ENCODE measurements around the gene CASP8AP2. TPM values are rescaled to one million over a fixed set of nuclear protein-coding genes. Genes with fewer than 3 reads are reported as not detected.

The CASP8AP2 gene
- total and polyA plus RNA-seq, 2 experiments from 2014 or later = 8.9 to 21.6 TPM

DNA sequence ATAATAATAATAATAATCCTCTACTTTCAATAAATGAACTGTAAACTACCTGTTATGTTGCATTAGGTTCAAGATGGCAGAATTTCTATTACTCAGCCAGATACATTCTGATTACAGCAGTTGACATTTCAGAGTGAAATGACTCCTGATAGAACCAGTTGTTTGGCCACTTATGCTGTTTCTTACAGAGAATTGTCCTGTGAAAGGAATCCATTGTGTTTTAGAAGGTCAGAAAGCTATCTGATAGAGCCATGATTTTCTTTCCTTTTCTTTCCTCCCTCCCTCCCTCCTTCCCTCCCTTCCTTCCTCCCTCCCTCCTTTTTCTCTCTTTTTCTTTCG is 81.2 kb downstream of the CASP8AP2 start:
- H3K4me3 ChIP-seq = no peak overlapping the region
- H3K9me3 ChIP-seq (ENCODE audit: low read depth) = no peaks in the 10 kb centered on the region
- no peak for DNase-seq (ENCODE audit: low read depth in 1 of 2, low spot score in 1 of 2)
- TF ChIP-seq, protein P1, sequence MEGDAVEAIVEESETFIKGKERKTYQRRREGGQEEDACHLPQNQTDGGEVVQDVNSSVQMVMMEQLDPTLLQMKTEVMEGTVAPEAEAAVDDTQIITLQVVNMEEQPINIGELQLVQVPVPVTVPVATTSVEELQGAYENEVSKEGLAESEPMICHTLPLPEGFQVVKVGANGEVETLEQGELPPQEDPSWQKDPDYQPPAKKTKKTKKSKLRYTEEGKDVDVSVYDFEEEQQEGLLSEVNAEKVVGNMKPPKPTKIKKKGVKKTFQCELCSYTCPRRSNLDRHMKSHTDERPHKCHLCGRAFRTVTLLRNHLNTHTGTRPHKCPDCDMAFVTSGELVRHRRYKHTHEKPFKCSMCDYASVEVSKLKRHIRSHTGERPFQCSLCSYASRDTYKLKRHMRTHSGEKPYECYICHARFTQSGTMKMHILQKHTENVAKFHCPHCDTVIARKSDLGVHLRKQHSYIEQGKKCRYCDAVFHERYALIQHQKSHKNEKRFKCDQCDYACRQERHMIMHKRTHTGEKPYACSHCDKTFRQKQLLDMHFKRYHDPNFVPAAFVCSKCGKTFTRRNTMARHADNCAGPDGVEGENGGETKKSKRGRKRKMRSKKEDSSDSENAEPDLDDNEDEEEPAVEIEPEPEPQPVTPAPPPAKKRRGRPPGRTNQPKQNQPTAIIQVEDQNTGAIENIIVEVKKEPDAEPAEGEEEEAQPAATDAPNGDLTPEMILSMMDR (IDR thresholded peaks at IDR 0.05; ENCODE audit: low read depth, low read length) = no peak
- no peaks in the 10 kb centered on the region for H3K27me3 ChIP-seq
- H3K27ac ChIP-seq = no peak overlapping the region
- no peaks in the 10 kb centered on the region for H3K36me3 ChIP-seq
- H3K4me1 ChIP-seq (ENCODE audit: low read depth) = no peaks in the 10 kb centered on the region

GRCh38 chr6:89916136-89916920 is 86.6 kb downstream of the CASP8AP2 start:
- no peak overlapping the region for H3K4me3 ChIP-seq
- no peaks in the 10 kb centered on the region for H3K9me3 ChIP-seq (ENCODE audit: low read depth)
- no peaks in the 10 kb centered on the region for H3K36me3 ChIP-seq
- no peaks in the 10 kb centered on the region for H3K27me3 ChIP-seq
- no peaks in the 10 kb centered on the region for H3K4me1 ChIP-seq (ENCODE audit: low read depth)
- no peak overlapping the region for H3K27ac ChIP-seq
- no peak for DNase-seq (ENCODE audit: low read depth in 1 of 2, low spot score in 1 of 2)
- TF ChIP-seq, protein P1 (IDR thresholded peaks at IDR 0.05; ENCODE audit: low read depth, low read length) = no peak

GRCh38 chr6:89917216-89917615 is 87.5 kb downstream of the CASP8AP2 start:
- Histone ChIP-seq H3K4me1 (ENCODE audit: low read depth) (no peaks in the 10 kb centered on the region), H3K9me3 (ENCODE audit: low read depth) (no peaks in the 10 kb centered on the region), H3K4me3 (no peak overlapping the region), H3K36me3 (no peaks in the 10 kb centered on the region), H3K27me3 (no peaks in the 10 kb centered on the region), H3K27ac (no peak overlapping the region)
- TF ChIP-seq, protein P1 (IDR thresholded peaks at IDR 0.05; ENCODE audit: low read depth, low read length) = no peak
- DNase-seq (ENCODE audit: low read depth in 1 of 2, low spot score in 1 of 2) = no peak

DNA sequence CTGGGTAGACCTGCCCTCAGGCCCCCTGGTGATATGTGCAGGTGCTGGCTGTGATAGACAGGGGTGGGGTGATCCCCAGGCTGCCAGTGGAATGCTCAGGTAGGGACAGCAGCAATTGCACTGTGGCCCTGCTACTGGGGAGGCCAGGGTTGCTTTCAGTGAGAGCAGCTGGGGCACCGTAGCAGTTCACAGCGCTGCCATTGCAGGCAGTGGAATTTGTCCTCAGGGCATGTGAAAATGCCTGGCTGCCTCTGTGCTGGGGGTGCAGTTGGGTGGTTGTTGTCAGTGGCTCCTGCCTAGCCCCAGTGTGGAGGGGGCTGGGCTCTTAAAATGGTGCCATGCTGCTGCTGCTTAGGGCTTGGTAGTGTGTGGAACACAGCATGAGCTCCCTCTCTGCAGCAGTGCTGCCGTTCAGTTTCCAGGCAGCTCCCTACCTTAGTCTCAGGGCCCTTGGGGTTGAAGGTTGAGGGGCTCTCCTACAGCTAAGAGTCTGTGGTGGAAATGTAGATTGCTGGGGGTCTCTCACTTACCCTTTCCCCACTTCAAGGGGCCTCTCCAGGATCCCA is 88.2 kb downstream of the CASP8AP2 start:
- Histone ChIP-seq H3K27ac (no peak overlapping the region), H3K4me1 (ENCODE audit: low read depth) (no peaks in the 10 kb centered on the region), H3K9me3 (ENCODE audit: low read depth) (no peaks in the 10 kb centered on the region), H3K27me3 (no peaks in the 10 kb centered on the region), H3K4me3 (no peak overlapping the region), H3K36me3 (no peaks in the 10 kb centered on the region)
- DNase-seq (ENCODE audit: low read depth in 1 of 2, low spot score in 1 of 2) = no peak
- TF ChIP-seq, protein P1 (IDR thresholded peaks at IDR 0.05; ENCODE audit: low read depth, low read length) = no peak

Other genes with a start within 250 kb of the CASP8AP2 start
- gene LYRM2, start 191.1 kb upstream of the CASP8AP2 start, total RNA-seq = 13.3 and 14.1 TPM in 2 replicates
- gene LYRM2, start 191.1 kb upstream of the CASP8AP2 start, polyA plus RNA-seq = 39.6 and 59.5 TPM in 2 replicates
- gene MDN1, start 10.1 kb upstream of the CASP8AP2 start, total RNA-seq = 12.0 and 22.2 TPM in 2 replicates
- 8.6 and 13.6 TPM in 2 replicates for gene MDN1, start 10.1 kb upstream of the CASP8AP2 start, polyA plus RNA-seq
- not detected in 2 replicates for gene GJA10, start 64.6 kb downstream of the CASP8AP2 start, total RNA-seq
- not detected in 2 replicates for gene GJA10, start 64.6 kb downstream of the CASP8AP2 start, polyA plus RNA-seq